Measurements from ENCODE around the gene CCDC186. TPM values are rescaled to one million over a fixed set of nuclear protein-coding genes. Genes with fewer than 3 reads are reported as not detected.

The CCDC186 gene
- total RNA-seq, 2 donors from 2014 or later = 15.2 to 21.5 TPM

DNA sequence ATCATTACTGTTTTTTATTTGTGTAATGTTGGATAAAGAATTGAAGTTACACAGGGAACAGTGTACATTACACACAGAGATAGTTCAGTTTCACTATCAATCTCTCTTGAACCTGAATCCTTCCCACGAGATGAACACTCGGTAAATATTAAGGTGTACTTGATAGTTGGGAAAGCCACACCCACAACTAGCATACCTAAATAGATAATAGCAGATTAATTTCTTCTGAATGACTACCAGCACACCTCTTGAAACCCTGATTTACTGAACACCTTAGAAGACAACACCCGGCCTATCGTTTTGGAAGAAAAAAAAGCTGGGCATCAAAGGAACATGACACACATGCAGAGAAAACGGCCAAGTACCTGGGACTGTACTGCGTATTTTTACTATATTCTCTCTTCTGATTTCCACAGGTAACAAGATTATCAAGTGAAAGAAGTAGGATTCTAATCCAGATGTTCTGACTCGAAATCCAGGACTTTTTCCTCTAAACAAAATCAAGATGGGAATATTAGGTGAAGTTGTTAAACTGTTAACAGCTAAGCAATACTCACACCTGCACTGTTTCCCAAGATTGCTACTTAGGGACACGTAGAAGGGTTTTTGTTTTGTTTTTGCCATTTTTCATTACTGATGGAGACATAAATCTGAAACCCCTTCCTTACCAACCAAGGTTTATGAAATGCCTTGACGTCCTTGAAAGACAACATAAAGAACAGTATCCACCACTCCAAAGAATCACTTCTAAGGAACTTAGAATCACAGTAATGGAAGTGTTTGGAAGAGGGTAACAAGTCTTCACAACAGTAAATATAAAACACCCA is 1.0 kb downstream of the CCDC186 start:
- Histone ChIP-seq H3K36me3 (no peaks in the 10 kb centered on the region), H3K4me3 (peak overlapping the region; percentile 100), H3K27me3 (replicated peaks; ENCODE audit: insufficient read depth) (no peaks in the 10 kb centered on the region), H3K9me3 (peaks cover 4% of the 10 kb centered on the region), H3K27ac (peak overlapping the region; percentile 78 to 93), H3K4me1 (ENCODE audit: control insufficient read depth in 1 of 2, low read depth in 2 of 2) (peaks cover 5 to 13% of the 10 kb centered on the region in 2 donors)
- DNase-seq (ENCODE audit: low spot score) (no peak), ATAC-seq (ENCODE audit: insufficient number of reproducible peaks, low FRiP score, low read depth) (no peak)
- no peak for TF ChIP-seq CTCF (IDR thresholded peaks at IDR 0.05)

DNA sequence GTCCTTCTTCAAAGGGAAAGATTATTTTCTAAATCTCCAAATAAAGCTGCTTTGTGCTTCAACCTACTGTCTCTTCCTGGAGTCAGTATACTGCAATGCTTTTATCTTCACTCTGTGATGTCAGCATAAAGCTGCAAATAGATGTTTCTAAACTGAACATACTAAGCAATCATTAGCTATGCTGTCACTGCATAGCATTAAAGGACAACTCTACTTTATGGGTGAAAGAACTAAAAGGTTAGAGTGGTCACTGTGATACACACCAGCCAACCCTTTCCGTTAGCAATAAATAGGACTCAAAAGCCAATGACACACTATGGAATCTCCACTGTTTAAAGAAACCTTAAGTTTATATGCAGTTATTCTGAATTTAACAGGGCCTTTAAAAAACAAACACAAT is 1.8 kb downstream of the CCDC186 start:
- H3K36me3 ChIP-seq = no peaks in the 10 kb centered on the region
- no peak for TF ChIP-seq CTCF (IDR thresholded peaks at IDR 0.05)
- H3K4me3 ChIP-seq = peak overlapping the region; percentile 100
- ATAC-seq (ENCODE audit: insufficient number of reproducible peaks, low FRiP score, low read depth) (no peak), DNase-seq (ENCODE audit: low spot score) (no peak)
- no peak overlapping the region for H3K27ac ChIP-seq
- H3K9me3 ChIP-seq = peaks cover 4% of the 10 kb centered on the region
- no peaks in the 10 kb centered on the region for H3K27me3 ChIP-seq (replicated peaks; ENCODE audit: insufficient read depth)
- H3K4me1 ChIP-seq (ENCODE audit: control insufficient read depth in 1 of 2, low read depth in 2 of 2) = peaks cover 5 to 13% of the 10 kb centered on the region in 2 donors

GRCh38 chr10:114168450-114169009 is 5.5 kb downstream of the CCDC186 start:
- Histone ChIP-seq H3K9me3 (peaks cover 4% of the 10 kb centered on the region), H3K4me3 (no peak overlapping the region), H3K36me3 (no peaks in the 10 kb centered on the region), H3K27ac (no peak overlapping the region), H3K27me3 (replicated peaks; ENCODE audit: insufficient read depth) (no peaks in the 10 kb centered on the region), H3K4me1 (ENCODE audit: control insufficient read depth in 1 of 2, low read depth in 2 of 2) (peaks cover 6 to 36% of the 10 kb centered on the region in 2 donors)
- no peak for ATAC-seq (ENCODE audit: insufficient number of reproducible peaks, low FRiP score, low read depth)
- TF ChIP-seq CTCF (IDR thresholded peaks at IDR 0.05) = no peak
- DNase-seq (ENCODE audit: low spot score) = no peak

DNA sequence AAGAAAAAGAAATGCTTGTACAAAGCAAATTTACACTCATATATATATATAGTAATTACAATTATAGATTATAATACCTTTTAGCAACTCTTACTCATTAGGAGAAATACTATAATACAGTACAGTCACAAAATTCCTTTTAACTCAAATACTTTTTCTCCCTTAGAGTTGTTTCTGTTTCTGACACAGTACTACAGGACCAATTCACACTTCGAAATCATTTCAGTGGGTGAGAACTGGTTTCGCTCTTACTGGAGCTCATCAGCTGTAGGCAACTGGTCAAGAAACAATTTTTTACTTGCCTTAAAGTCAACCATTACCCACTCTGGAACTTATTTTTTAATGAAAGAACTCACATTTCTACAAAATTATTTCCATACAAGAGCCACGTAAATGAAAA is 6.0 kb downstream of the CCDC186 start:
- Histone ChIP-seq H3K27me3 (replicated peaks; ENCODE audit: insufficient read depth) (no peaks in the 10 kb centered on the region), H3K36me3 (no peaks in the 10 kb centered on the region), H3K9me3 (peaks cover 4% of the 10 kb centered on the region), H3K4me1 (ENCODE audit: control insufficient read depth in 1 of 2, low read depth in 2 of 2) (peaks cover 9 to 41% of the 10 kb centered on the region in 2 donors), H3K27ac (no peak overlapping the region), H3K4me3 (no peak overlapping the region)
- DNase-seq (ENCODE audit: low spot score) (no peak), ATAC-seq (ENCODE audit: insufficient number of reproducible peaks, low FRiP score, low read depth) (no peak)
- no peak for TF ChIP-seq CTCF (IDR thresholded peaks at IDR 0.05)

DNA sequence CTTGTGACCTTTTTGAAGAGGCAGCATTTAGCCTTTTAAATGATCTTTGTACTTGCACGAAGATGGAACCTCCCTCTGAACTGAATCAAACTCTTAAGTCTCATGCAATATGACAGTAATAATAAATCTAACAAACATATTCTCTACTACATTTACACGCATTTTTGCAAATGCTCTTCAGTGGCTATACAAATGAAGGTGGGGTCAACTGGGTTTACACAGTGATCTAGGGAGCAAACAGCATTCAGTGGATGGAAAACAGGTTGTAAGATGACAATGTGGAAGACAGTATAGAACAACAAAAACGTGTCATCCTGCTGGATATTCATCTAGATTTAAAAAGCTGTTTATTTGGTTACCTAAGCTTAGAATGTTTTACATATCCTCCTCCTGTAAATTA is 7.5 kb downstream of the CCDC186 start:
- Histone ChIP-seq H3K4me1 (ENCODE audit: control insufficient read depth in 1 of 2, low read depth in 2 of 2) (peaks cover 7 to 37% of the 10 kb centered on the region in 2 donors), H3K4me3 (no peak overlapping the region), H3K9me3 (peaks cover 4% of the 10 kb centered on the region), H3K36me3 (no peaks in the 10 kb centered on the region), H3K27ac (no peak overlapping the region), H3K27me3 (replicated peaks; ENCODE audit: insufficient read depth) (no peaks in the 10 kb centered on the region)
- no peak for ATAC-seq (ENCODE audit: insufficient number of reproducible peaks, low FRiP score, low read depth)
- no peak for TF ChIP-seq CTCF (IDR thresholded peaks at IDR 0.05)
- no peak for DNase-seq (ENCODE audit: low spot score)

Data from thoracic aorta (tissue), 2 donors.